K562 (cell line): ENCODE data around the gene SPTBN2. TPM values are rescaled to one million over a fixed set of nuclear protein-coding genes. Genes with fewer than 3 reads are reported as not detected.

Experiments
- BHLHE40 ChIP-seq: IDR thresholded peaks from 2 replicates; pipeline ENCODE4 v1.6.1; 2011; ENCODE audit warnings: low read length, improper control_type of control experiment
- CCNT2 ChIP-seq: IDR thresholded peaks from 2 replicates; pipeline ENCODE4 v1.6.1; 2011; ENCODE audit warnings: borderline replicate concordance, low read depth, mild to moderate bottlenecking, moderate library complexity, mixed read lengths, low read length; ENCODE audit not compliant: insufficient read length; ENCODE audit errors: extremely low read depth
- ERF ChIP-seq: fragments of 450-650 bp; formaldehyde crosslinking; IDR thresholded peaks from 2 replicates; pipeline ENCODE4 v1.4.0; 2020; ENCODE audit warnings: mild to moderate bottlenecking, mixed read lengths
- FOS ChIP-seq: IDR thresholded peaks from 3 replicates; pipeline ENCODE4 v1.6.1; 2011; ENCODE audit not compliant: insufficient read length; ENCODE audit errors: extremely low read depth
- HDAC1 ChIP-seq, 2 experiments: fragments of 450-650 bp; IDR thresholded peaks; 2 replicates each; pipeline ENCODE4 v1.6.1; 2016 to 2017; ENCODE audit warnings: inconsistent platforms in 1 of 2, mild to moderate bottlenecking in 1 of 2, moderate library complexity in 1 of 2
- MEIS2 ChIP-seq: fragments of 450-650 bp; IDR thresholded peaks from 2 replicates; pipeline ENCODE4 v1.6.1; 2014; ENCODE audit warnings: mild to moderate bottlenecking; ENCODE audit not compliant: partially characterized antibody
- NFIC ChIP-seq: fragments of 450-650 bp; IDR thresholded peaks from 2 replicates; pipeline ENCODE4 v1.6.1; 2017; ENCODE audit warnings: mild to moderate bottlenecking, inconsistent platforms
- NFYB ChIP-seq: IDR thresholded peaks from 2 replicates; pipeline ENCODE4 v1.6.1; 2011; ENCODE audit warnings: mild to moderate bottlenecking, moderate library complexity; ENCODE audit not compliant: insufficient read length; ENCODE audit errors: extremely low read depth
- PCBP1 ChIP-seq: fragments of 200-400 bp; formaldehyde crosslinking; IDR thresholded peaks from 2 replicates; pipeline ENCODE4 v1.6.1; 2018; ENCODE audit warnings: mild to moderate bottlenecking, low read depth, low read length; ENCODE audit not compliant: poor library complexity, severe bottlenecking
- PHB ChIP-seq: fragments of 250-450 bp; sonication (Bioruptor Pico); IDR thresholded peaks from 2 replicates; pipeline ENCODE4 v1.5.0; 2021
- PML ChIP-seq: IDR thresholded peaks from 2 replicates; pipeline ENCODE4 v1.6.1; 2012; ENCODE audit warnings: low read length, inconsistent platforms
- RCOR1 ChIP-seq, 2 experiments: IDR thresholded peaks; 2 replicates each; pipeline ENCODE4 v1.6.1; 2012; ENCODE audit warnings: low read depth in 2 of 2, low read length in 2 of 2, borderline replicate concordance in 1 of 2, improper control_type of control experiment in 1 of 2
- SAFB ChIP-seq: fragments of 200-400 bp; formaldehyde crosslinking; IDR thresholded peaks from 2 replicates; pipeline ENCODE4 v1.6.1; 2017; ENCODE audit warnings: low read depth, low read length, borderline replicate concordance
- SOX6 ChIP-seq: fragments of 450-650 bp; IDR thresholded peaks from 2 replicates; pipeline ENCODE4 v1.6.1; 2014; ENCODE audit warnings: mild to moderate bottlenecking
- SUPT5H ChIP-seq: fragments of 450-650 bp; IDR thresholded peaks from 2 replicates; pipeline ENCODE4 v1.6.1; 2016
- TAF1 ChIP-seq: IDR thresholded peaks from 2 replicates; pipeline ENCODE4 v1.6.1; 2011; ENCODE audit warnings: mild to moderate bottlenecking, low read length, moderate library complexity; ENCODE audit not compliant: insufficient read depth, control insufficient read depth, severe bottlenecking; ENCODE audit errors: extremely low read depth
- ZBTB34 ChIP-seq: fragments of 250-450 bp; sonication (Bioruptor Pico); IDR thresholded peaks from 2 replicates; pipeline ENCODE4 v1.8.0; 2021; ENCODE audit warnings: mild to moderate bottlenecking, moderate library complexity
- ZEB2 ChIP-seq: fragments of 450-650 bp; IDR thresholded peaks from 2 replicates; pipeline ENCODE4 v1.6.1; 2016
- ZFX ChIP-seq: sonication (generic); formaldehyde crosslinking; IDR thresholded peaks from 2 replicates; pipeline ENCODE4 v1.8.0; 2022; ENCODE audit warnings: mild to moderate bottlenecking, missing genetic modification reagents, moderate library complexity
- ZKSCAN1 ChIP-seq: fragments of 150-350 bp; IDR thresholded peaks from 2 replicates; pipeline ENCODE4 v1.6.1; 2016; ENCODE audit warnings: low read depth, low read length
- ZNF253 ChIP-seq: fragments of 250-450 bp; sonication (Bioruptor Pico); conservative IDR thresholded peaks from 2 replicates; pipeline ENCODE4 v1.6.1; 2021; ENCODE audit warnings: mild to moderate bottlenecking
- ZNF311 ChIP-seq: fragments of 250-450 bp; sonication (Bioruptor Pico); IDR thresholded peaks from 2 replicates; pipeline ENCODE4 v1.4.0; 2020; ENCODE audit warnings: mild to moderate bottlenecking, moderate library complexity
- ZNF431 ChIP-seq: sonication (generic); formaldehyde crosslinking; IDR thresholded peaks from 2 replicates; pipeline ENCODE4 v1.8.0; 2022; ENCODE audit warnings: mild to moderate bottlenecking, missing genetic modification reagents
- polyA plus RNA-seq, 8 experiments: library from polyadenylated mRNA; depleted of rRNA in 4 of 8; stranded (reverse) in 5 of 8; unstranded in 3 of 8; fragments of >200 nt; fragmentation: Nextera tagmentation in 2 of 8; fragmentation: Illumina TruSeq in 1 of 8; extraction: Ambion mirVana in 2 of 8; extraction: Trizol in 1 of 8; gene quantifications; 2 replicates each; pipeline versions ENCODE4 v1.2.1 to v1.2.3, GENCODE V29; 2011 to 2014; ENCODE audit warnings: inconsistent platforms in 1 of 8, missing spikeins in 1 of 8
- total RNA-seq, 7 experiments: library from RNA; depleted of rRNA in 6 of 7; stranded (reverse); fragments of >200 nt in 6 of 7; fragmentation: Illumina TruSeq in 2 of 7; extraction: Trizol in 2 of 7; gene quantifications; 2 replicates each; pipeline versions ENCODE4 v1.2.1 to v1.2.3, GENCODE V29; 2011 to 2021; ENCODE audit warnings: low replicate concordance in 1 of 7
- TF ChIP-seq, protein P1 (sequence below): fragments of 200-800 bp; sonication (Bioruptor generic); IDR thresholded peaks from 2 replicates; pipeline ENCODE4 v1.6.1; 2017; ENCODE audit warnings: missing genetic modification characterization, missing compliant biosample characterization

The SPTBN2 gene
- total and polyA plus RNA-seq, 9 of the 15 experiments (the other 6 are each of a cell fraction or from before 2014, with no cell fraction given): 0.38 to 56.5 (median 19.7) TPM

DNA sequence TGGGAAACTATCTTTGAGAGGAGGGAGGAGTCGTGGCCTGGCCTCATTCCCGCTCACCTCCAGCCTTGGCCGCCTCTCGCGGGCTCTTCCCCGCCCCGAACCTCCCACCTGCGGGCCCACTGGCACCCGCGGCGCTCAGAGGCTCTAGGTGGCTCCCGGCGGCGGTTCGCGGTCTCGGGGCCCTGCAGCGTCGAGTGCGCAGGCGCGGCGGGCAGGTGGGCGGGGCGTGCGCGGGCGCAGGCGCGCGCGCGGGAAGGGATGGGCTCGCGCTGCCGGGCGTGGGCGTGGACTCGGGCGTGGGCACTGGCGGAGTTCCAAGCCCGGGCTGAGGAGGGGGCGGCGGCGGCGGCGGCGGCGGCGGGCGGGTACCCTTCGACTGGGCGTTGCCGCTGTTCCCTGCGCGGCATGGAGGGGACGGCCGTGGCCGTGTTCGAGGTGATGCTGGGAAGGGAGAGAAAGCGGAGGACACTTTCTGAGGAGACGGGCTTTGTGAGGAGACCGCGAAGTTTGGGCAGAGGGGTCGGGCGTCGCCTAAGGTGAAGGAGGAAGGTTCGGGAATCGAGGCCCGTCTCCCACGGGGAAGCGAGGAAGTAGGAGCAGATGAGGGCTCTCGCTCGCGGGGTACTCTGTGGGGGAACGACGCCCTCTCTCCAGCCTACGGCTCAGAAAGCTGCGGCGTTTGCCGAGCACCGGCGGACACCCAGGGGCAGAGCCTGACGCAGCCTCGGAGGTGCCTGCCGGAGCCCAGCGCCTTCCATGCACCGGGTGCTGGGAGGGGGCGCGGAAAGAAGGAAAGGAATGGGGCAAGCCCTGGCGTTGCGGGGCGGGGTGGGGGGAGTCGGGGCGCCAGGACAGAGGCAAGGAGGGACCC lies 15.7 kb upstream of the SPTBN2 start (continued):
- TF ChIP-seq TAF1 (peak; percentile 84), CCNT2 (peak; percentile 57), ZEB2 (peak; percentile 57; the same call in 1 of the 2 replicates), BHLHE40 (peak; percentile 21; the same call in 1 of the 2 replicates), ZNF311 (CRISPR knock-in tag) (no peak), NFIC (peak; percentile 90), ZNF253 (CRISPR knock-in tag) (no peak), PCBP1 (peak; percentile 26), SUPT5H (peak; percentile 83), HDAC1 (IDR thresholded peaks at IDR 0.05) (peak in 1 of 2 experiments; percentile 50; a peak in 2 of 4 replicates), PHB (CRISPR knock-in tag) (peak; percentile 76; the same call in 1 of the 2 replicates), NFYB (no peak), RCOR1 (IDR thresholded peaks at IDR 0.05; ENCODE audit: borderline replicate concordance in 1 of 2, low read depth in 2 of 2, low read length in 2 of 2) (0 out of 4 replicates have a peak, but pooled peaks of 1 of the 2 experiments have one; percentile 8), SOX6 (peak; percentile 50; the same call in 1 of the 2 replicates), ERF (CRISPR knock-in tag) (0 out of 2 replicates have a peak, but pooled peaks have one; percentile 18), SAFB (peak; percentile 68; the same call in 1 of the 2 replicates), ZNF431 (CRISPR knock-in tag) (peak; percentile 28; the same call in 1 of the 2 replicates), ZBTB34 (no peak), ZFX (CRISPR knock-in tag) (peak; percentile 92), FOS (no peak), PML (peak; percentile 40; the same call in 1 of the 2 replicates), MEIS2 (peak; percentile 94), ZKSCAN1 (no peak)
- TF ChIP-seq, protein P1, sequence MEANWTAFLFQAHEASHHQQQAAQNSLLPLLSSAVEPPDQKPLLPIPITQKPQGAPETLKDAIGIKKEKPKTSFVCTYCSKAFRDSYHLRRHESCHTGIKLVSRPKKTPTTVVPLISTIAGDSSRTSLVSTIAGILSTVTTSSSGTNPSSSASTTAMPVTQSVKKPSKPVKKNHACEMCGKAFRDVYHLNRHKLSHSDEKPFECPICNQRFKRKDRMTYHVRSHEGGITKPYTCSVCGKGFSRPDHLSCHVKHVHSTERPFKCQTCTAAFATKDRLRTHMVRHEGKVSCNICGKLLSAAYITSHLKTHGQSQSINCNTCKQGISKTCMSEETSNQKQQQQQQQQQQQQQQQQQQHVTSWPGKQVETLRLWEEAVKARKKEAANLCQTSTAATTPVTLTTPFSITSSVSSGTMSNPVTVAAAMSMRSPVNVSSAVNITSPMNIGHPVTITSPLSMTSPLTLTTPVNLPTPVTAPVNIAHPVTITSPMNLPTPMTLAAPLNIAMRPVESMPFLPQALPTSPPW (CRISPR knock-in tag): peak; percentile 77
